NCI-H1417 treated with DMSO at 0.1 percent for 48 hours (cell line): ENCODE measurements around the gene RYK.

Experiments used
- DNase-seq: peaks from one replicate; lab custom pipeline; 2025; lab: John Stamatoyannopoulos, UW

RYK gene

DNA sequence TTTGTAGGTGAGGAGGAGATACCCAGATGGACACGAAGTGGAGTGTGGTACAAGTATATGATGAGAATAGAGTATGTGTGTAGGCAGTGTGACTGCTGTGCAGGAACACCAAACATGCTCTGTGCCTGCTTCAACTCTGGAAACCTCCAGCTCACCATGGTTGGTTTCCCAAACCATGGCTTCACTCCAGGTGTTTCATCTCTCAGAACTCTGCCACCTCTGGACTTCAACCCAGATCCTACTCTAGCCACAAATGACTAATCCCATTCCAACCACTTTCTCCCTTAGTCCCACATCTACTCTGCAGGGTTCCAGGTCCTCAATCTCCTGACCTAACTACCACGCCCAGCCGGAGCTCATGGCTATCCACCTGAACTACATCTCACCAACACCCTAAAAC, 102.1 kb downstream of the RYK start:
- DNase-seq: no peak

GRCh38 chr3:134147411-134147810, 103.2 kb downstream of the RYK start:
- no peak for DNase-seq

DNA sequence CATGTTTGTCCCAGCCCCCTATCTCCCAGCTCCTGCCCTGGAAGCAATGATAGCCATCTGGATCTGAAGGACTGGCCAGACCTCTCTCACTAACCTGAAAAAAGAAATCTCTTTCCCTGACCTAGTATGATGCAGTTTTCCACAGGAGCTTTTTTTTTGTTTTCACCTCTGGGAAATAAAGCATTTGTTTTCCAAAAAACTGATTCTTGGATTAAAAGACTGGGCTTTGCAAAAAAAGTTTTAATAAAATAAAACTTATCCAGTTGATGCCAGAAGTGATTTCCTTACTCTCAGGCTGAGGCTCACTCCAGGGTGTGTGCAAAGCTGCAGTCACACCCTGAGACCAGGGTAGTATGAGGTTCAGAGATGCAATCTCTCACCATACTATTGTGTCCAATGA, 104.0 kb downstream of the RYK start:
- no peak for DNase-seq

DNA sequence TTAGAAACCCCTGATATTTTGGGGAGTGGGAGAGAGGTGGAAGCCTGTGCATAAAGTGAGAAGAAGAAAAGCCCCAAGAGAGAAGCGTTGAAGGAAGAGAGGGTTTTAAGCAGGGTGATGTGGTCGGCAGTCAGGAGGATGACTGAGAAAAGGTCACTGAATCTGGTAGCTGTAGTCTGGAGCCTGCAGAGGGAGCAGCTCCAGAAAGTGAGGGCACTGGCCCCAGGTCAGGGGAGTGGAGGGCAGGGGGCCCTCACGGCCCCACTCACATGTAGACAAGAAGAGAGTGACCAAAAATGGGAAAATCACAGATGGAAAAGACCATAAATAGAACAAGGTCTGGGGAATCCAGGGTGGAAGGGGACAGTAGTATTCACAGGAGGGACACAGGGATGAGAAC, 105.5 kb downstream of the RYK start:
- no peak for DNase-seq

GRCh38 chr3:134144694-134145093, 106.0 kb downstream of the RYK start:
- DNase-seq: no peak

DNA sequence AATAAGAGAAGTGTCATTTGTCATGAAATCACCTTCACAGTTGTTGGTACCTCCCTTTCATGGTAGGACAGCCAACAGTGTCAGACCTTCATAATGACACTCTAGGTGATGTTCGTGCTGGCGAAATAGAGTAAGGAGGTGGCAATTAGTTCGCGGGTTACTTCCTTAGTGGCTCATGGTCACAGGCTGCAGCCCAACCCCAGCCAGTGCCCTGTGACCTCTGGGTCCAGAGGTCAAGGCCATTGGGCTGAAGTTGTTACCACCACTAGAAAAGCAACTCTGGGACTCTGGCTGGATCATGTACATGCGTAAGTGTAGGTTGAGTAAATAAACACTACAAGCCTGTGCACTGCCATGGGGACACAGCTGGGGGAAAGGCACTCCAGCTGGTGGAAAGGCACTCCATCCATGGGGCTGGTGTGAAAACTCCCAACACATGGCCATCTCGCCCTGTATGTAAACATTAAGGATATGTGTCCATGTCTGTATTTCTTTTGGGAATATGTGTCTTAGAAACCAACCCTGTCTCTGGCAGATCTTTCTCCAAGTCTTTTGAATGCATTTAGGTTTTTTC, 106.7 kb downstream of the RYK start:
- no peak for DNase-seq

DNA sequence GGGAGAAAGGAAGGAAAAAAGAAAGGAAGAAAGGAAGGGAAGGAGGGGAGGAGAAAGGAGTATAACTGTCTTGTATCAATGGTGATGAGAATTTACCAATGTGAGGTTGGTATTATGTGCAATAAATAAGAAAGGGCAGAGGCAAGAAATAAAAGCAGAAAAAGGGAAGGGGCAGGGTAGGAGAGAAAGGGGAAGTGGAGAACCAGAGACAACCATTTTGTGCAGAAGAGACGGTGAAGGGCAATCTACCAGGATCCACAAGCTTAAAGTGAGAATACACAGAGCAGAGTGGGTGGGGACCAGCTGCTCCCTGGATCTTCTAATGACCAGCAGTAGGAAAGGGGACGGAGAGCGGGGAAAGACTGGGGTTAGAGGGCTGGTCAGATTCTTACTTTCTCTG, 114.1 kb downstream of the RYK start:
- no peak for DNase-seq

DNA sequence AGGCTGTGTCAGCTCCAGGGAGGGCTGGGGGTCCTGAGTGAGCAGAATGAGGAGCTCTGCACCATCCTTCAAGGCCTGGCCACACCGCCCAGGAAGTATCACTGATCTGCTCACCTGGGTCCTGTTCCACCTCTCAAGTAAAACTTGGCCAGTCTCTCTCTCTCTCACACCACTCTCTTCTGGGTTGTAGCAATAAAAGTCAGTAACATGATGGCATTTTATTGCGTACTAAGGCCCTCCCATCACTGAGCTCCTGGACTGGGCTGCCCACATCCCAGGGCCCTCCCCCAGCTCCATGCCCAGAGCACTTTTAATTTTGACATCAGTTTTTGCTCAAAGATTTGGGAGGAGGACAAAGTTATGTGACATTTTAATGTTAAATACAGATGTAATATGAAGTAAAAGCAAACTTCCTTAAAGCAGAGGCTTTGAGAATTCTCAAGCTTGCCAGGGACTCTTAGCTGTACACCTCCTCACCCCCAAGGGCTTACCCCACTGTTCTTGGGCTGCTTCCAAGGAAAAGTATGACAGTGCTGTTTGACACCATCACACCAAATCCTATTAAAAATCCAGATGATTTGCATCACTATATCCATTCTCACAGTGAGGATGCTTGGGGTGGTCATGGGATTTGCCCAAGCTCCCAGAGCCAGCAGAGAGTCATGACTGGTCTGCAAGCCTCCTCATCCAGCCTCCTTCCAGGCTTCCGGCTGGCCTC, 115.8 kb downstream of the RYK start:
- no peak for DNase-seq

GRCh38 chr3:134134240-134134639, 116.4 kb downstream of the RYK start:
- no peak for DNase-seq

DNA sequence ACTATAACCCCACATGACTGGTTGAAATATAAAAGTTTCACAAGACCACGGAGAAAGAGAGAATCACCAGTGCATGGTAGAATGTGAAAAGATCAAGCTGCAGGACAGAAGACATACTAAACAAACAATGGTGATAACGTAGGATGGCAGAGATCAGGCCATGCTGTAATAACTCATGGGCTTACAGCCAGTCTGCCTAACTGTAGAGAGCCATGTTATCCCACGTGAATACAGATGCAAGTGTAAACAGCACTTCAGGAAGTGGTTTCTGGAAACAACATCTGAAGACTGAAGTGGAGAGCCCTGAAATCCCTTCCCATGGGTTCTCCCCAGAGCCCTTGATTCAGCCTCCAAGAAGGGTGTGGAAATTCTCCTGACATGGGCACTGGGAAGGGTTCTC, 117.7 kb downstream of the RYK start:
- DNase-seq: no peak

- DNase-seq: no peak
Observed at GRCh38 chr3:134126153-134126552, 124.5 kb downstream of the RYK start.

DNA sequence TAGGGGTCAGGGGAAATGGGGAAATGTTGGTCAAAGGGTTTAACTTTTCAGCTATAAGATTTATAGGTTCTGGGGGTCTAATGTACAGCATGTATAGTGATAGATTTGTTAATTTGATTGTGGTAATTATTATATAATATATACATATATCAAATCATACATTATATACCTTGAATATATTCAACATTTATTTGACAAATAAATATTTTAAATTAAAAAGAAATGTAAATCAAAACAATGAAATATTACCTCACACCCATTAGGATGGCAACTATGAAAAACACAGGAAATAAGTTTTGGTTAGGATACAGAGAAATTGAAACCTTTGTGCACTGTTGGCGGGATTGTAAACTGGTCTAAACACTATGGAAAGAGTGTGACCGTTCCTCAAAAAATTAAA, 135.9 kb downstream of the RYK start:
- no peak for DNase-seq

DNA sequence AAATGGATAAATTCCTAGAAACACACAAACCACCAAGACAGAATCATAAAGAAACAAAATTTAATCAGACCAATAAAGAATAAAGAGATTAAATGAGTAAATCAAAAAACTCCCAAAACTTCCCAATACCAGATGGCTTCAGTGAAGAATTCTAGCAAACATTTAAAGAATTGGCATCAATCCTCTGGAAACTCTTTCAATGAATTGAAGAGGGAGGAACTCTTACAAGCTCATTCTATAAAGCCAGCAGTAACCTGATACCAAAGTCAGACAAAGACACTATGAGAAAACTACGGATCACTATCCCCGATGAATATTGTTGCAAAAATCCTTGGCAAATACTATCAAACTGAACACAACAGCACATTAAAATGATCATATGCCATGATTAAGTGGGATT, 139.0 kb downstream of the RYK start:
- DNase-seq: no peak

- DNase-seq: no peak
Observed at GRCh38 chr3:134110963-134111362, 139.7 kb downstream of the RYK start.
